ENCODE results near the gene USH1C.

The USH1C gene

GRCh38 chr11:17512101-17512500, 32.1 kb downstream of the USH1C start:
- H3K4me3 Mint-ChIP-seq: no peak overlapping the region
- H3K27ac Mint-ChIP-seq: no peak overlapping the region
- H3K27me3 Mint-ChIP-seq (ENCODE audit: low read depth): peaks cover 17% of the 10 kb centered on the region
- H3K4me1 Mint-ChIP-seq: peaks cover 56% of the 10 kb centered on the region
- no peak for TF ChIP-seq CTCF (IDR thresholded peaks at IDR 0.05; ENCODE audit: unreplicated experiment in 3 of 3)
- H3K9me3 Mint-ChIP-seq: no peaks in the 10 kb centered on the region
- H3K36me3 Mint-ChIP-seq (ENCODE audit: low read depth): no peaks in the 10 kb centered on the region

- H3K9me3 Mint-ChIP-seq: no peaks in the 10 kb centered on the region
- no peak overlapping the region for H3K4me3 Mint-ChIP-seq
- H3K4me1 Mint-ChIP-seq: peaks cover 56% of the 10 kb centered on the region
- H3K27me3 Mint-ChIP-seq (ENCODE audit: low read depth): peaks cover 17% of the 10 kb centered on the region
- no peaks in the 10 kb centered on the region for H3K36me3 Mint-ChIP-seq (ENCODE audit: low read depth)
- no peak for TF ChIP-seq CTCF (IDR thresholded peaks at IDR 0.05; ENCODE audit: unreplicated experiment in 3 of 3)
- no peak overlapping the region for H3K27ac Mint-ChIP-seq
Measured at GRCh38 chr11:17511571-17511970, 32.6 kb downstream of the USH1C start.

GRCh38 chr11:17510507-17511206, 33.6 kb downstream of the USH1C start:
- Mint-ChIP-seq H3K27ac (no peak overlapping the region), H3K36me3 (ENCODE audit: low read depth) (no peaks in the 10 kb centered on the region), H3K4me3 (no peak overlapping the region), H3K9me3 (no peaks in the 10 kb centered on the region), H3K4me1 (peaks cover 51% of the 10 kb centered on the region), H3K27me3 (ENCODE audit: low read depth) (peaks cover 17% of the 10 kb centered on the region)
- TF ChIP-seq CTCF (IDR thresholded peaks at IDR 0.05; ENCODE audit: unreplicated experiment in 3 of 3): no peak

GRCh38 chr11:17508791-17509190, 35.4 kb downstream of the USH1C start:
- H3K27ac Mint-ChIP-seq: peak overlapping the region; percentile 31 to 42 (median 34)
- H3K36me3 Mint-ChIP-seq (ENCODE audit: low read depth): no peaks in the 10 kb centered on the region
- no peaks in the 10 kb centered on the region for H3K9me3 Mint-ChIP-seq
- H3K4me3 Mint-ChIP-seq: no peak overlapping the region
- H3K27me3 Mint-ChIP-seq (ENCODE audit: low read depth): peaks cover 23% of the 10 kb centered on the region
- peaks cover 47% of the 10 kb centered on the region for H3K4me1 Mint-ChIP-seq
- TF ChIP-seq CTCF (IDR thresholded peaks at IDR 0.05; ENCODE audit: unreplicated experiment in 3 of 3): no peak

- Mint-ChIP-seq H3K4me1 (peaks cover 42% of the 10 kb centered on the region), H3K36me3 (ENCODE audit: low read depth) (no peaks in the 10 kb centered on the region), H3K4me3 (no peak overlapping the region), H3K27me3 (ENCODE audit: low read depth) (peaks cover 19% of the 10 kb centered on the region), H3K9me3 (no peaks in the 10 kb centered on the region), H3K27ac (peak overlapping the region in 2 of 3 experiments; percentile 31 to 82)
- TF ChIP-seq CTCF (IDR thresholded peaks at IDR 0.05; ENCODE audit: unreplicated experiment in 3 of 3): no peak
Measured at GRCh38 chr11:17508306-17508705, 35.9 kb downstream of the USH1C start.

GRCh38 chr11:17507773-17508172, 36.4 kb downstream of the USH1C start:
- H3K4me3 Mint-ChIP-seq: no peak overlapping the region
- H3K27me3 Mint-ChIP-seq (ENCODE audit: low read depth): peaks cover 15% of the 10 kb centered on the region
- peaks cover 39% of the 10 kb centered on the region for H3K4me1 Mint-ChIP-seq

More at GRCh38 chr11:17507773-17508172, 36.4 kb downstream of the USH1C start:
- peak overlapping the region in 1 of 3 experiments; percentile 14 for H3K27ac Mint-ChIP-seq
- H3K36me3 Mint-ChIP-seq (ENCODE audit: low read depth): no peaks in the 10 kb centered on the region
- H3K9me3 Mint-ChIP-seq: no peaks in the 10 kb centered on the region
- TF ChIP-seq CTCF (IDR thresholded peaks at IDR 0.05; ENCODE audit: unreplicated experiment in 3 of 3): no peak

Measured in nephron (organoid).